ENCODE data around the gene ZNF101.

ZNF101 gene

DNA sequence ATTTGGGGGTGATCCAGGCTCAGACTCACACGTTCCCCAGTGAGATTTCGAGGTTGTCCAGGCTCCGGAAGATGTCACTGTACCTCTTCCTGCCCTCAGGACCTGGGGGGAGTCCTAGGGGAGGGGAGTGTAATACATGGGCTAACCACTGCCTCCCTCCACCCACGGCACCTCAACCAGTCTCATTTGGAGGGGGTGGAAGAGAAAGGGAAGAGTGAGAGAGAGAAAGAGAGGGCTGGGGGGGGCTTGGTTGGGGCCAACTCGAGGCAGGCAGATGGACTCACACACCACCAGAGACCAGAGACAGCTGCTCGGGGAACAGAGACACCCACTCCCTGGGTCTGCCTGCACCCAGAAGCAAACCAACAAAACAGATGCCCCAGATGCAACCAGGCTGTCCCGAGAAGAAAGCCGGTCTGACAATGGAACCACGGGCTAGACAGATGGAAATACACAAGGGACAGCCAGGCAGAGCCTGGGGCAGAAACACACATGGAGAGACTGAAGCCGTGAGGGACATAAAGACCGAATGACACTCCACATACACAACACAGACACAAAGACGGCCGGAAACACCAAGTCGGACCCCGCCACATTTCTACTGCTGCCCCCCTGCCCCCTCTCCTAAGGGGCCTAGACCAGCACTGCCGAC, 26.0 kb upstream of the ZNF101 start:
- DNase-seq = peak in 1 of 2 donors; percentile 25

DNA sequence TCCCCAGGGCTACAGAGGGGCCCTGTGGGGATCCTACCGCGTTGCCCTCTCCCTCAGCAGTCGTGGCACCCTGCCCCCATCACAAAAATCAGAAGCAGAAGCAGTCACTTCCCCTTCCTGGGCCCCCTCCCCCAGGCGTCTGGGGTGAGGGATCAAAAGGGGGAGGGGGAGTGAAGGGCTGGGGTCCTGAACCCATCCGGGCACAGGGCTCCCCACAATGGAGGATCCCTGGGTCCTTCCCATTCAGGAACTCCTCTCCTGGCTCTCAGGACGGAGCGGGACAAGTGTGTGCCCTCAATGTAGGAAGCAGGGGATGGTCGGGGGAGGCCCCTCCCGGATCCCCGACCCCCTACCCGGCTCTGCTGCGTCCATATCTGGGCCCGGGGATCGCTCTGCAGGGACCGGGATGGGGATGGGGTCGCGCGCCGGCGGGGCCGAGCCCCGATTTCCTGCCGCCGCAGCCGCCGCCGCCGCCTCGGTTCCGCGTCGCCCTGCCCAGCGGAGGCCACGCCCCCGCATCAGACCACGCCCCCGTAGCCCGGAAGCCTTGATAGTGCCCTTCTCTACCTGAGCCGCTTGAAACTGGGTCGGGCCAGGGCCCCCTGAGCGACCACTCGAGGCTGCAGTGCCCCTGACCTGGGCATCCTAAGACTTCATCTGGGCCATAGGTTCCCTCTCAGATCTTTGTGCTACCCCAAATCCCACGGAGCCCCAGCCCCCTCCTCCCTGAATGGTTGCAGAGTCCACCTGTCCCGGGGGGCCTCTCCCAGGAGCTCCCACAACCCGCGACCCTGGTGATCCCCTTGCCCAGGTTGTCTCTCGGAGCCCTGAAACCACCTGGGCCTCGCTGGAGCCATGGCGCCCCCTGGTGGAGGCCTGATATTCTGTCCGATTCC, 25.2 kb upstream of the ZNF101 start, which contains the start of gene GMIP:
TSS of gene GMIP (minus strand) at position 500 of the 896 bp plus-strand sequence. CDS start at position 372, 128 bp downstream.
- peak; percentile 51 to 83 for DNase-seq

DNA sequence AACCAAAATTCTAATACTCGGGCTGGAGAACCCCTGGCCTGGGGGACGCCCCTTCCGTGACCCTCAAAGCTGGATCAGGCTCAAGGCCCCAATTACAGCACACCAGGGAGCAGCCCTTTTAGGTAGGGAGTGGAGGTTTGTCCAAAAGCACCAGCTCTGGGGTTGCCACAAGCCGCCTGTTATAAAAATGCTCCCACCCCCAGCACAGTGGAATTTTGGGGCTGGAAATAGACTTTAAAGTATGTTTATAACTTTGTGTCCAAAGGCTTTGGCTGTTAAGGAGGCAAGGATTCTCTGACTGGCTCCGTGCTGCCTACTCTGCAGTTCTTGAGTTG, 24.6 kb upstream of the ZNF101 start:
- DNase-seq = no peak

DNA sequence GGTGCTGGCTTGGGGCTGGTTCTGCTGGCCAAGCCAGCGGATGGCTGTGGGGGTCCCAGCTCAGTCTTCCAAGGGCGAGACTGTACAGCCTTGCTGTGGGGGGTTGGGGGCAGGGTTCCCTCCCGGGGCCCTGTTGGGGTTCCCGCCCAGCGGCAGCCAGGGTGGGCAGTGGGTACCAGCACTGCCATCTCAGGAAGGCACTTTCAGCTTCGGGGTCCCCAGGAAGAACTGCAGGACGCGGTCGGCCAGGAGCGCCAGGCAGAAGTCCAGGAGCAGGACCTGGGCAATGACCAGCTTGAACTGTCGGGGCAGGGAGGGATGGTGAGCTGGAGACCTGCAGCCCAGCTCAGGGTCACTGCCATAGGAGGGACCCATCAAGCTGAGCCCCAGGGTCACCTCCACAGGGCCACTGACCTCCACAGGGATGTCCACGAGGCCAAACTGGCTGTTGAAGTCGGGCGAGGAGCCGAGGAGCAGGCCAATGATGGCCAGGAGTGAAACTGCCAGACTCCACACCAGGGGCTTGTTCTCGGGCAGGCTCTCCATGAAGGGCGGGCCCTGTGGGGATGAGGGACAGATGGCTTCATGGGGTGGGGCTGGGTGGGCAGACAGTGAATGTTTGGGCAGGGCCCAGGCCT, 23.3 kb upstream of the ZNF101 start:
- no peak for DNase-seq

DNA sequence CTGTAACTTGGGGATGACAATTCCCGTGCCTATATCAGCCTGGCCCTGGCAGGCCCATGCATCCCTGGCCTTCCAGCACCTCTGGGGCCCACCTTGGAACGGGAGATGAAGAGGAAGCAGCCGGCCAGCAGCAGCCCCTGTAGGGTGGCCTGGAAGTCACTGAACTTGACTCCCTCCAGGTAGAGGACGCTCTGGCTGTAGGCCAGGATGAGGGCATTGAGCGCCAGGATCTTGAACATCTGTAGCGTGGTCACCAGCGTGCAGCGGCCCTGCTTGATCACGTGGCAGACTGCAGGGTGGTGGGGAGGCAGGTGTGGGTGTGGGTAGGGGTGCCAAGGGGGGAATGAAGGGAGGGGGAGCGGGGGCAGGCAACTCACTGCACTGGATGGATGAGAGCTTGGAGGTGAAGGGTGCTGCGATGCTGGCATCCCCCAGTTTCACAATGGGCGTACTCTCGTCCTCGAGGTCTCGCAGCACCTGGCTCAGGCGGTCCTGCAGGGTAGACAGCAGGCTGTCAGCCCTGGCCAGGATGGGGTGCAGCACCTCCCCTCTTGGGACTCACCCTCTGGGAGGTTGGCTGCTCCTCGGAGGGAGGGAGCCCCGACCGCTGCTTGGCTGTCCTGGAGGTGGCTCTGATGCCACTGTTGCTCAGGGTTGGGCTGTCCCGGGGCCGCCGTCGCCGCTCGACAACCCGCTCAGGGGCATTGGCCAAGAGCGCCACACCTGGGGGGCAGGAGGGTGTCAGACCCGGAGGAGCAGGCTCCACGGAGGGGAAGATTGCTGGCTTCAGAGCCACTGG, 21.4 kb upstream of the ZNF101 start:
- DNase-seq = no peak

- DNase-seq = no peak
These were observed 19.5 kb upstream of the ZNF101 start for GRCh38 chr19:19649155-19649554.

DNA sequence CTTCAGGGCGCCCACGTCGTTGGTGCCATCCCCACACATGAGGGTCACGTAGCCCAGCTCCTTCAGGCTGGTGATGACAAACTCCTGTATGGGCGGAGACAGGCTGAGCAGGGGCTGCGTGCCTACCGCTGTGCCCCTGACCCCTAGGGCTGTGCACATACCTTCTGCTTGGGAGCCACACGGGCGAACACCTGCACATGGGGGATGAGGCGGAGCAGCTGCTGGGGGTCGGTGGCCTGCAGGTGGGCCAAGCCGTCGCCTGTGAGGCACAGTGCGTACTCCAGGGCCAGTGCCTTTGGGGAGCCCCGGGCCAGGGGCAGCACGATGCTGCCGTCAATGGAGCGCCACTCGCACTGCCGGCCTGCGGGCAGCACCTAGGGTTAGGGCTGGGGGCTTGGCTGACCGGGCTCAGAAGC, 19.1 kb upstream of the ZNF101 start:
- no peak for DNase-seq

GRCh38 chr19:19650331-19650730, 18.3 kb upstream of the ZNF101 start:
- DNase-seq = no peak

GRCh38 chr19:19651076-19651475, 17.6 kb upstream of the ZNF101 start:
- DNase-seq = no peak

GRCh38 chr19:19652482-19653295, 15.9 kb upstream of the ZNF101 start:
- no peak for DNase-seq

DNA sequence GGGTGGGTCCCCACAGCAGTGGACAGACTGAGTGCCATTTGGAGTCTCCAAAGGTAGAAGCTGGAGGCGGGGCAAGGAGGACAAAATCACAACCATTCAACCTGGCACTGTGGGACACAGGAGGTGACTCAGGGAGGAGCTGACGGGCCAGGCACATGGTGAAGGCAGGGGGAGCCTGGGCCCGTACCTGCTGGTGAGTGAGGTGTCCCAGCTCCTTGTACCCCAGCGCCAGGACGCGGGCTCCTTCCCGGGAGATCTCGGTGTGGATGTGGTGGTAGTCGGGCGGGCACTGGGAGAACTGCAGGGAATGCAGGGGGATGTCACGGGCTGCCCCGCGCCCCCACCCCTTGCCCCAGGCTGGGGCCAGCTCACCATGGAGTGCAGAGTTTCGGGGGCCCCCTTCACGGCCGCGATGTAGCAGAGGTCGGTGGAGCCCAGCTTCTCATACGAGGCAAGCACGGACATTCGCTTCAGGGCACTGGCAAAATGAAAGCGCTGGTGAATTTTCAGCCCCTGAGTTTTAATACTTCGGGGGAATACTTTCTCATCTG, 15.0 kb upstream of the ZNF101 start:
- DNase-seq = no peak

DNA sequence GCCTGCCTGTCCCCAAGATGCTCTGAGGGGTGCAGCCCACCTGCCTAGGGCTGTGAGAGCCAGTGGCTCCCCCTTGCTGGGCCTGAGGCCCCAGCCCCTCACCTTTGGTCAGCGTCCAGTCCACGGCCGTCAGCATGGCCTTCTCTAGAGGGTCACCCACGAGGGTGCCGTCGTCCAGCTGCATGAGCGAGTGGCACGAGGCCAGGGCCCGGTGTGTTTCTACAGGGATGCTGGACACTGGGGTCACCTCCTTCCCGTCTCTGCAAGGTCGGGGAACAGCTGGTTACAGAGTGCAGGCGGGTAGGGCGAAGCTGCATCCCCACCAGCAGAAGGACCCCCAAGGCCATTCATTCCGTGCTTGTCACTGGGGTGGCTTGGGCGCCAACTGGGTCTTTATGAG, 14.2 kb upstream of the ZNF101 start:
- DNase-seq = no peak

GRCh38 chr19:19655051-19655594, 13.5 kb upstream of the ZNF101 start:
- DNase-seq = no peak

DNA sequence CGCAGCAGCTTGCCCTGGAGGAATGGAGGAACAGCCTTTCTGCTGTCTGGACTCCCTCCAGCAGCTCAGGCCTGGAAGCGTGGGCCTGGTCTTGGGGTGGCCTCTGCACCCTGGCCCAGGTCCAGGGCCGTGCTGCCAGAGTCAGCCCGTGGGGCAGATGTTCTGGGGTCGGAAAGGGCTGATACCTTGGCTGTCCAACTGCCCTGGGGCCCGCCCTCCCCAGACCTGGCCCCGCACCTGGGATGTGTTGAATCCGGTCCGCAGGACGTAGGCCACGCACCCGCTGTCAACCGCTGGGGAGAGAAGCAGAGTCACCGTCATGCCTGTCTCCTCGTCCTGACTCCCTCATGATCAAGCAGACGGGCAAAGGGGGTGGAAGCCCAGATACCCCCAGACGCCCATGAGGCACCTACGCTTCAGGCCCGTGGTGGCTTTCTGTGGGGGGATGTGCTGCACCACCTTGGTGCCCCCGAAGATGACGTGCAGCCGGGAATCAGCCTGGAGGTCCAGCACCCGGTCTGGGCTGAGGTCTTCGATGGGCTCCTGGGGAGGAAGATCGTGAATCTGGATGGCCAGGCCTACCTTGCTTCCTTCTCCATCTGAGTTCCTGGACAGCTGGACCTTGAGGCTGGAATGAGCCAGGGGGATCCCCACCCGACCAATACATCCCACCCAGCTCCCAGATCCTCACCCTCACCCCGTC, 12.8 kb upstream of the ZNF101 start:
- no peak for DNase-seq

GRCh38 chr19:19656451-19657396, 11.9 kb upstream of the ZNF101 start:
- DNase-seq = no peak

DNA sequence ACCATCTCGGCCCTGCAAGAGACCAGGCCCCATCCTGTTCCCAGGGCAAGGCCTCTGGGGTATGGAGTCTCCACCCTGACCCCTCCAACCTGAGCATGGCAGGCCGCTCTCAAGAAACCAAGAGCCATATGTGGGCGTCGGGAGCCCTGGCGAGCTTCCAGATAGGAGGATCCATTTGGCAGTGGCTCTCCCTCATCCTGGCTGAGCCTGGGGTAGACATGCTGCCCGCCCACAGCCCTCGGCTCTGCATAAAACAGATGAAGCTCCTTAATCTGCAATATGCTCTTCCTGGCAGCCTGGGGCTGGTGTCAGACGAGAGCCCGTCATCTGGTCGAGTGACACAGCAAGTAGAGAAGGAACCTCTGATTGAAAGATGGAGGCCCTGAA, 11.2 kb upstream of the ZNF101 start:
- DNase-seq = no peak

- DNase-seq = no peak
These were observed 8.9 kb upstream of the ZNF101 start for GRCh38 chr19:19659646-19660245.

DNA sequence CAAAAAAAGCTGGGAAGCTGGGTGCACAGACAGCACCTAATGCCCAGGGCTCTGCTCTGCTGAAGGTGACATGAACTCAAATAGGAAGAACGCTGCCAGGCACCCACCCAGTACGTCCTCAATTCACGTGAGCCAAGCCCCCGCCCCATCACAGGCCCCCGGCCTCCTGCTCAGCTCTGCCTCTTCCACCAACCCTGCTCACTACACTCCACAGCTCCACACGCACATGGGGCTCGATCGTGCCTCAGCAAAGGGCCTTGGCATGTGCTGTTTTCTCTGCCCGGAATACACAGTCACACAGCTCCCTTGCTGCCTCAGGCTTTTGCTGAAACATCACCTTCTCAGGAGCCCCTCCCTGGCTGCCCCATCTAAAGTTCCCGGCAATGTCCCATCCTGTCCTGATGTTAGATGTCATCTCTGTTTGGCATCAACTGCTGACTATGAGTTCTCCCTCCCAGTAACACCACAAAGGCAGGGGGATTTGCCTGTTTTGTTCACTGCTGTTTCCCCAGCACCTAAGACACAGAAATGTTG, 7.4 kb upstream of the ZNF101 start:
- DNase-seq = no peak

Measured in inflammatory macrophage treated with lipopolysaccharide for 1 hour (primary cell).